SJCRH30 (cell line): ENCODE results near the gene RAB32. TPM values are rescaled to one million over a fixed set of nuclear protein-coding genes. Genes with fewer than 3 reads are reported as not detected.
A peak's percentile ranks its signal among the peaks of the same experiment; 100 is the strongest.

Experiments used
- DNase-seq, 2 experiments: peaks; one replicate each; pipeline ENCODE4 v3.0.0-alpha.2; 2015 to 2020
- H3K27ac ChIP-seq: fragments of 250-450 bp; sonication (Bioruptor Pico); 2 replicates; pipeline ENCODE4 v1.5.1; 2020; ENCODE audit warnings: mild to moderate bottlenecking, moderate library complexity
- H3K27me3 ChIP-seq: fragments of 250-450 bp; sonication (Bioruptor Pico); 2 replicates; pipeline ENCODE4 v1.5.1; 2020; ENCODE audit warnings: mild to moderate bottlenecking, moderate library complexity
- H3K36me3 ChIP-seq: fragments of 250-450 bp; sonication (Bioruptor Pico); 2 replicates; pipeline ENCODE4 v1.5.1; 2020; ENCODE audit warnings: mild to moderate bottlenecking, moderate library complexity
- H3K4me1 ChIP-seq: fragments of 250-450 bp; sonication (Bioruptor Pico); 2 replicates; pipeline ENCODE4 v1.5.1; 2020; ENCODE audit warnings: mild to moderate bottlenecking, moderate library complexity
- H3K4me3 ChIP-seq: fragments of 250-450 bp; sonication (Bioruptor Pico); 2 replicates; pipeline ENCODE4 v1.5.1; 2020; ENCODE audit warnings: mild to moderate bottlenecking, moderate library complexity
- H3K9me3 ChIP-seq: fragments of 250-450 bp; sonication (Bioruptor Pico); replicated peaks from 2 replicates; pipeline ENCODE4 v1.5.1; 2020; ENCODE audit warnings: mild to moderate bottlenecking, moderate library complexity
- total RNA-seq: library from RNA; depleted of rRNA; stranded (reverse); fragments of >200 nt; shearing (Covaris generic); gene quantifications from 2 replicates; pipeline ENCODE4 v1.2.3, GENCODE V29; 2014; rRNA removed

The RAB32 gene
- total RNA-seq, 1 experiment from 2014 or later = 12.4 TPM

GRCh38 chr6:146595972-146596731 lies 52.5 kb downstream of the RAB32 start:
- Histone ChIP-seq H3K4me1 (no peaks in the 10 kb centered on the region), H3K27ac (no peak overlapping the region), H3K9me3 (no peaks in the 10 kb centered on the region), H3K27me3 (no peaks in the 10 kb centered on the region), H3K4me3 (no peak overlapping the region), H3K36me3 (no peaks in the 10 kb centered on the region)
- no peak for DNase-seq

DNA sequence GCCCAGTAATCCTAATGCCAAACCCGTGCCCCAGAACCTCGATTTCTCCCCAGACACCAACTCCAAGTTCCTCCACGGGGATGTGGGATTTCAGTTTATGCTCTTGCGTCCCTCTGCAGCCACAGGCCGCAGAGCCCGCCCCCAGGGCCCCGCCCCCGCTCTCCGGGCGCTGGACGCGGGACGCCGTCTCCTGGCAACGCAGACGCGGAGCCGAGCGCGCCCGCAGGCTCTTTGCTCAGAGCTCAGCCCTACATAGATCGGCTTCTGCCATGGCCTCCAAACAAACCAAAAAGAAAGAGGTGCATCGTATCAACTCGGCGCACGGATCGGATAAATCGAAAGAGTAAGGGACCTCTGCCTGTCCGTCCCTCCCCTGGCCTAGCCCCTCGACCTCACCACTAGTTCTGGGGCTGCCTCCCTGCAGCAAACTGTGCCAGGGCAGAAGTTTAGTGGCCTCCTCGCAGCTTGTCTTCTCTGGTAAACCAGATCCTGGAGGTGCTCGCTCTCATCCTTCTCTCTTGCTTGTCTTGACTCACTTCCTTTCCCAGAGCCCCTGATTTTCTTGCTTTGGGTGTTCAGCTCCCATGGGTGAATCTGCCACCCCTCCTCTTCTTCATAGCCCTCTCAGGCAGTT lies 55.3 kb downstream of the RAB32 start, which contains the start of gene ADGB:
TSS of gene ADGB (plus strand) at position 201 of the 634 bp plus-strand sequence. CDS start at position 270, 69 bp downstream.
- DNase-seq = peak; percentile 52 to 65
- Histone ChIP-seq H3K27me3 (no peaks in the 10 kb centered on the region), H3K9me3 (no peaks in the 10 kb centered on the region), H3K4me1 (no peaks in the 10 kb centered on the region), H3K36me3 (no peaks in the 10 kb centered on the region), H3K4me3 (peak within 1 kb of the TSS; percentile 51), H3K27ac (no peak within 1 kb of the TSS)

DNA sequence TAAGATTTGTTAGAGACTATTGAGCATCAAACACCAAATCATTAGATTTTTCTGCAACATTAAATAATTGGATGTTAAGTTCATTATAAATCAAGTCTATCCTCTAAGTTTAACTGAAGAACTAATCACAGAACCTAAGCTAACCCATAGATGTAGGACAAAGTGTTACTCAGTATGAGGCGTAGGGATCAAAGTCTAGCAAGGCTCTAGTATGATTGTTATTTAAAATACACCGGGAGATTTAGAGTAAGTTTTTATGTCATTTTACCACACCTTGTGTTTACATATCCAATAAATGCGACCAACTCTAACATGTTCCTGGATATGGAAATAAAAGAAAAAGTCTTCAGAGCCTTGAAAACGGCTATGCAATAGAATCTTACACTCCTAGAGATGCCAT lies 57.7 kb downstream of the RAB32 start:
- Histone ChIP-seq H3K4me1 (no peaks in the 10 kb centered on the region), H3K9me3 (no peaks in the 10 kb centered on the region), H3K27me3 (no peaks in the 10 kb centered on the region), H3K4me3 (no peak overlapping the region), H3K36me3 (no peaks in the 10 kb centered on the region), H3K27ac (no peak overlapping the region)
- no peak for DNase-seq

DNA sequence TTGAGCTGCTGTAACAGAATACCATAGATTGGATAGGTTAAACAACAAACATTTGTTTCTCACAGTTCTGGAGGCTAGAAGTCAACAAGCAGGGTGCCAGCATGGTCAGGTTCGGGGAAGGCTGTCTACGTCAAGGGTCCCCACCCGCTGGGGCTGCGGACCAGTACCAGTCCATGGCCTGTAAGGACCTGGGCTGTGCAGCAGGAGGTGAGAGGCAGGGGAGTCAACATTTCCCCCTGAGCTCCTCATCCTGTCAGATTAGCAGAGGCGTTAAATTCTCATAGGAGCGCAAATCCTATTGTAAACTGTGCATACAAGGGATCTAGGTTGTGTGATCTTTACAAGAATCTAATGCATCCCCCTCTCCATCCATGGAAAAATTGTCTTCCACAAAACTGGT lies 58.9 kb downstream of the RAB32 start:
- Histone ChIP-seq H3K4me1 (no peaks in the 10 kb centered on the region), H3K27me3 (no peaks in the 10 kb centered on the region), H3K9me3 (no peaks in the 10 kb centered on the region; the same call in 1 of the 2 replicates), H3K4me3 (no peak overlapping the region), H3K36me3 (no peaks in the 10 kb centered on the region), H3K27ac (no peak overlapping the region)
- DNase-seq = no peak

Other genes with a start within 250 kb of the RAB32 start
- gene ADGB, start 55.1 kb downstream of the RAB32 start, total RNA-seq = 0.28 and 0.43 TPM in 2 replicates